HepG2 (cell line): ENCODE measurements around the gene FERMT2. TPM values are rescaled to one million over a fixed set of nuclear protein-coding genes. Genes with fewer than 3 reads are reported as not detected.
A peak's percentile ranks its signal among the peaks of the same experiment; 100 is the strongest.

Experiments
- ATAC-seq: fragments of 200-7000 bp; cut with Tn5 transposase; 3 replicates; pipeline ENCODE4 v1.9.1; 2020; ENCODE audit warnings: mild to moderate bottlenecking, moderate library complexity
- BruUV-seq: library from RNA; stranded (reverse); fragments of 400-500 nt; replicated peaks from 2 replicates; lab custom pipeline; 2021; lab: Mats Ljungman, UMichigan
- CTCF ChIA-PET: fragments of 300-600 bp; formaldehyde crosslinking; extraction: SDS; loops from one replicate; lab custom pipeline; 2021; ENCODE audit warnings: low total read pairs, inconsistent platforms, low intra/inter-chr PET ratio; lab: Yijun Ruan, JAX
- POLR2A ChIA-PET: fragments of 350-600 bp; sonication (Branson Sonifier 250); formaldehyde crosslinking; loops from one replicate; lab custom pipeline; 2020; ENCODE audit warnings: antibody characterized with exemption, inconsistent platforms; lab: Yijun Ruan, JAX
- DNase-seq: peaks from one replicate; pipeline ENCODE4 v3.0.0-alpha.2; 2015; ENCODE audit warnings: low spot score
- FAIRE-seq: peaks from 3 replicates; lab custom pipeline; 2011; peaks lifted over from hg19 to GRCh38; lab: Jason Lieb, UNC
- H2AFZ ChIP-seq: one replicate; pipeline ENCODE4 v1.6.1; 2011; ENCODE audit warnings: low read length, inconsistent platforms
- H3K27ac ChIP-seq: fragments of 300-600 bp; 3 replicates; pipeline ENCODE4 v1.8.0; 2011; ENCODE audit warnings: mixed run types, mild to moderate bottlenecking, mixed read lengths, low read length, inconsistent platforms; ENCODE audit not compliant: insufficient read depth; ENCODE audit errors: extremely low read length
- H3K27me3 ChIP-seq, 2 experiments: fragments of 200-600 bp in 1 of 2; 2 replicates in 1 of 2; 3 replicates in 1 of 2; pipeline versions ENCODE4 v1.6.0 to v1.8.0; 2011; ENCODE audit warnings: low read length in 2 of 2, mild to moderate bottlenecking in 2 of 2, moderate library complexity in 2 of 2, inconsistent platforms in 1 of 2; ENCODE audit not compliant: insufficient read depth in 2 of 2, control insufficient read depth in 1 of 2
- H3K36me3 ChIP-seq, 2 experiments: fragments of 200-600 bp in 1 of 2; replicated peaks in 1 of 2; 2 replicates in 1 of 2; 3 replicates in 1 of 2; pipeline versions ENCODE4 v1.5.1 to v1.8.0; 2011; ENCODE audit warnings: low read length in 2 of 2, inconsistent platforms in 1 of 2; ENCODE audit not compliant: insufficient read depth in 2 of 2, control insufficient read depth in 1 of 2
- H3K4me1 ChIP-seq: 2 replicates; pipeline ENCODE4 v1.5.1; 2012; ENCODE audit warnings: low read length, inconsistent platforms; ENCODE audit not compliant: insufficient read depth
- H3K4me2 ChIP-seq: 2 replicates; pipeline ENCODE4 v1.6.0; 2011; ENCODE audit warnings: low read depth, low read length, inconsistent platforms
- H3K4me3 ChIP-seq, 3 experiments: fragments of 200-600 bp in 1 of 3; sonication (generic), shearing (Covaris generic) in 1 of 3; replicated peaks in 1 of 3; 2 replicates each; pipeline ENCODE4 v1.5.1; 2011 to 2016; ENCODE audit warnings: low read length in 3 of 3, inconsistent platforms in 2 of 3, low read depth in 2 of 3, mild to moderate bottlenecking in 2 of 3, control low read depth in 1 of 3, mixed read lengths in 1 of 3; ENCODE audit not compliant: insufficient read depth in 1 of 3
- H3K79me2 ChIP-seq: one replicate; pipeline ENCODE4 v1.6.1; 2011; ENCODE audit warnings: low read length, inconsistent platforms; ENCODE audit not compliant: insufficient read depth
- H3K9ac ChIP-seq: 2 replicates; pipeline ENCODE4 v1.6.0; 2011; ENCODE audit warnings: mild to moderate bottlenecking, low read depth, low read length, inconsistent platforms; ENCODE audit not compliant: insufficient read depth
- H3K9me3 ChIP-seq: 2 replicates; pipeline ENCODE4 v1.5.1; 2012; ENCODE audit warnings: mild to moderate bottlenecking, low read length
- H4K20me1 ChIP-seq: 2 replicates; pipeline ENCODE4 v1.6.0; 2011; ENCODE audit warnings: inconsistent platforms, mild to moderate bottlenecking, low read length, moderate library complexity; ENCODE audit not compliant: insufficient read depth
- DNMT3B ChIP-seq: conservative IDR thresholded peaks from 2 replicates; pipeline ENCODE4 v1.6.1; 2016; ENCODE audit warnings: missing biosample characterization, control low read depth
- EHMT2 ChIP-seq: fragments of 200-600 bp; sonication (generic); IDR thresholded peaks from 2 replicates; pipeline ENCODE4 v1.7.0; 2017; ENCODE audit warnings: antibody characterized with exemption, low read depth, low read length, borderline replicate concordance
- HNF4A ChIP-seq: sonication (generic); formaldehyde crosslinking; IDR thresholded peaks from 2 replicates; pipeline ENCODE4 v1.4.0; 2020; ENCODE audit warnings: missing genetic modification reagents
- POGZ ChIP-seq: sonication (generic); formaldehyde crosslinking; IDR thresholded peaks from 2 replicates; pipeline ENCODE4 v1.4.0; 2020; ENCODE audit warnings: mild to moderate bottlenecking, missing genetic modification reagents
- SAP130 ChIP-seq: IDR thresholded peaks from 2 replicates; pipeline ENCODE4 v1.6.1; 2016; ENCODE audit warnings: low read depth
- SOX13 ChIP-seq, 3 experiments: fragments of 450-650 bp in 1 of 3; sonication (generic) in 1 of 3; formaldehyde crosslinking in 1 of 3; IDR thresholded peaks in 2 of 3; conservative IDR thresholded peaks in 1 of 3; 2 replicates each; pipeline versions ENCODE4 v1.5.0 to v1.6.1; 2016 to 2020; ENCODE audit warnings: antibody characterized with exemption in 1 of 3, mild to moderate bottlenecking in 1 of 3, missing compliant biosample characterization in 1 of 3, missing genetic modification reagents in 1 of 3, moderate library complexity in 1 of 3
- ZNF335 ChIP-seq: sonication (generic); formaldehyde crosslinking; IDR thresholded peaks from 2 replicates; pipeline ENCODE4 v1.4.0; 2020; ENCODE audit warnings: missing genetic modification reagents
- WGBS: methylation state at CpG from one replicate; pipeline ENCODE4 v1.1.6; 2017; ENCODE audit warnings: low lambda C conversion rate; 5-methylcytosine and 5-hydroxymethylcytosine counted together
- in situ Hi-C: cut with HindIII; loops from 2 replicates; pipeline ENCODE4 v1.10.0; 2017; ENCODE audit warnings: low pct_unique_long_range_greater_than_20kb; ENCODE audit not compliant: extremely low pct_ligation_motif_present
- intact Hi-C: fragments of 100-400 bp; cut with micrococcal nuclease; formaldehyde crosslinking; loops from one replicate; pipeline ENCODE4 v1.10.0; 2022; ENCODE audit not compliant: unreplicated experiment
- polyA plus RNA-seq, 8 experiments: library from polyadenylated mRNA; depleted of rRNA in 3 of 8; stranded (reverse) in 7 of 8; unstranded in 1 of 8; fragments of >200 nt; fragmentation: Illumina TruSeq in 4 of 8; extraction: Trizol in 4 of 8; gene quantifications; 2 replicates each; pipeline versions ENCODE4 v1.2.1 to v1.2.3, GENCODE V29; 2011 to 2016; ENCODE audit warnings: low read depth in 4 of 8, missing spikeins in 1 of 8, mixed read lengths in 1 of 8; ENCODE audit not compliant: insufficient read depth in 1 of 8
- total RNA-seq, 5 experiments: library from RNA; depleted of rRNA; stranded (reverse); fragments of >200 nt; fragmentation: Illumina TruSeq; extraction: Trizol; gene quantifications; 2 replicates each; pipeline ENCODE4 v1.2.3, GENCODE V29; 2016; ENCODE audit warnings: low read depth in 1 of 5
- TF ChIP-seq, protein P1 (sequence below): sonication (generic); formaldehyde crosslinking; IDR thresholded peaks from 2 replicates; pipeline ENCODE4 v1.9.0; 2021; ENCODE audit warnings: missing genetic modification reagents, mild to moderate bottlenecking, borderline replicate concordance
- TF ChIP-seq, protein P2 (sequence below): IDR thresholded peaks from 2 replicates; pipeline ENCODE4 v1.6.1; 2012; ENCODE audit warnings: inconsistent platforms
- TF ChIP-seq, protein P3 (sequence below): IDR thresholded peaks from 2 replicates; pipeline ENCODE4 v1.4.0; 2020; ENCODE audit warnings: mild to moderate bottlenecking, missing genetic modification reagents
- TF ChIP-seq, protein P4 (sequence below): IDR thresholded peaks from 2 replicates; pipeline ENCODE4 v1.6.1; 2016; ENCODE audit warnings: low read depth, borderline replicate concordance
- TF ChIP-seq, protein P5 (sequence below): sonication (generic); formaldehyde crosslinking; IDR thresholded peaks from 2 replicates; pipeline ENCODE4 v1.4.0; 2020; ENCODE audit warnings: missing genetic modification reagents, borderline replicate concordance

FERMT2 gene
- total and polyA plus RNA-seq, 2 of the 13 experiments (the other 11 are each of a cell fraction or from before 2014, with no cell fraction given), result 36.2 to 60.4 TPM

DNA sequence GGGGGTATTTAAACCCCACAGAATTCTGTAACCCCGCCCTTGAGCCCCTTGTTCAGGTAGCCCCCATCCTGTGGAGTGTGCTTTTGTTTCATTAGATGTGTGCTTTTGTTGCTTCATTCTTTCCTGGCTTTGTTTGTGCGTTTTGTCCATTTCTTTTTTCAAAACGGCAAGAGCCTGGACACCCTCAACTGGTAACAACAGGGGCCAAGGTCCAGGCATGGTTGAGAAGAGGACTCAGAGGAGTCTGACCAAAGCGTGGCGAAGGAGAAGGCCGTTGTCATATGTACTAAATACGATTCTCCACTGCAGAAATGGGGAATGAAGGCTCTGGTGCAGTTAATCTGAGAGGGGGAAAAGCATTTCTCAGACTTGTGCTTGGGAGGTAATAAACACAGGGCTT, 113.4 kb downstream of the FERMT2 start:
- peak; percentile 53; the same call in 2 of the 3 replicates for ATAC-seq
- peak overlapping the region; percentile 58 for H3K4me2 ChIP-seq
- H3K27me3 ChIP-seq, result no peaks in the 10 kb centered on the region
- POLR2A ChIA-PET, result interaction anchor here (0.6 kb wide), 1 partner anchor 82 kb away, joined by 4 read pairs; no protein-coding TSS in a partner anchor
- intact Hi-C loops (no loop called here), in situ Hi-C loops (no loop called here)
- H3K9me3 ChIP-seq, result no peaks in the 10 kb centered on the region
- BruUV-seq, result no TSS peak
- CTCF ChIA-PET, result no interaction called here
- peak overlapping the region; percentile 51 for H2AFZ ChIP-seq
- H3K4me1 ChIP-seq, result peaks cover 46% of the 10 kb centered on the region
- no peak overlapping the region for H3K27ac ChIP-seq
- no peak for DNase-seq
- no peak overlapping the region for H3K9ac ChIP-seq
- no peak for FAIRE-seq
- H4K20me1 ChIP-seq, result no peaks in the 10 kb centered on the region
- H3K36me3 ChIP-seq, result no peaks in the 10 kb centered on the region
- H3K4me3 ChIP-seq, result no peak overlapping the region
- 22% methylated on average over 7 of the region's 7 CpGs for WGBS
- H3K79me2 ChIP-seq, result no peaks in the 10 kb centered on the region
- TF ChIP-seq, protein P1, sequence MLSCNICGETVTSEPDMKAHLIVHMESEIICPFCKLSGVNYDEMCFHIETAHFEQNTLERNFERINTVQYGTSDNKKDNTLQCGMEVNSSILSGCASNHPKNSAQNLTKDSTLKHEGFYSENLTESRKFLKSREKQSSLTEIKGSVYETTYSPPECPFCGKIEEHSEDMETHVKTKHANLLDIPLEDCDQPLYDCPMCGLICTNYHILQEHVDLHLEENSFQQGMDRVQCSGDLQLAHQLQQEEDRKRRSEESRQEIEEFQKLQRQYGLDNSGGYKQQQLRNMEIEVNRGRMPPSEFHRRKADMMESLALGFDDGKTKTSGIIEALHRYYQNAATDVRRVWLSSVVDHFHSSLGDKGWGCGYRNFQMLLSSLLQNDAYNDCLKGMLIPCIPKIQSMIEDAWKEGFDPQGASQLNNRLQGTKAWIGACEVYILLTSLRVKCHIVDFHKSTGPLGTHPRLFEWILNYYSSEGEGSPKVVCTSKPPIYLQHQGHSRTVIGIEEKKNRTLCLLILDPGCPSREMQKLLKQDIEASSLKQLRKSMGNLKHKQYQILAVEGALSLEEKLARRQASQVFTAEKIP (CRISPR knock-in tag), result no peak
- TF ChIP-seq ZNF335 (CRISPR knock-in tag) (peak; percentile 86), HNF4A (CRISPR knock-in tag) (peak; percentile 68), POGZ (CRISPR knock-in tag) (0 out of 2 replicates have a peak, but pooled peaks have one; percentile 15), SAP130 (0 out of 2 replicates have a peak, but pooled peaks have one; percentile 11), EHMT2 (0 out of 2 replicates have a peak, but pooled peaks have one; percentile 52), SOX13 (IDR thresholded peaks at IDR 0.05) (no peak), SOX13 (CRISPR knock-in tag; conservative IDR thresholded peaks at IDR 0.05 in 1 of 2, IDR thresholded peaks at IDR 0.05 in 1 of 2) (0 out of 4 replicates have a peak, but pooled peaks of 1 of the 2 experiments have one; percentile 18), DNMT3B (CRISPR knock-in tag) (no peak)
- TF ChIP-seq, protein P2, sequence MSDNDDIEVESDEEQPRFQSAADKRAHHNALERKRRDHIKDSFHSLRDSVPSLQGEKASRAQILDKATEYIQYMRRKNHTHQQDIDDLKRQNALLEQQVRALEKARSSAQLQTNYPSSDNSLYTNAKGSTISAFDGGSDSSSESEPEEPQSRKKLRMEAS, result peak; percentile 44; the same call in 1 of the 2 replicates
- TF ChIP-seq, protein P3, sequence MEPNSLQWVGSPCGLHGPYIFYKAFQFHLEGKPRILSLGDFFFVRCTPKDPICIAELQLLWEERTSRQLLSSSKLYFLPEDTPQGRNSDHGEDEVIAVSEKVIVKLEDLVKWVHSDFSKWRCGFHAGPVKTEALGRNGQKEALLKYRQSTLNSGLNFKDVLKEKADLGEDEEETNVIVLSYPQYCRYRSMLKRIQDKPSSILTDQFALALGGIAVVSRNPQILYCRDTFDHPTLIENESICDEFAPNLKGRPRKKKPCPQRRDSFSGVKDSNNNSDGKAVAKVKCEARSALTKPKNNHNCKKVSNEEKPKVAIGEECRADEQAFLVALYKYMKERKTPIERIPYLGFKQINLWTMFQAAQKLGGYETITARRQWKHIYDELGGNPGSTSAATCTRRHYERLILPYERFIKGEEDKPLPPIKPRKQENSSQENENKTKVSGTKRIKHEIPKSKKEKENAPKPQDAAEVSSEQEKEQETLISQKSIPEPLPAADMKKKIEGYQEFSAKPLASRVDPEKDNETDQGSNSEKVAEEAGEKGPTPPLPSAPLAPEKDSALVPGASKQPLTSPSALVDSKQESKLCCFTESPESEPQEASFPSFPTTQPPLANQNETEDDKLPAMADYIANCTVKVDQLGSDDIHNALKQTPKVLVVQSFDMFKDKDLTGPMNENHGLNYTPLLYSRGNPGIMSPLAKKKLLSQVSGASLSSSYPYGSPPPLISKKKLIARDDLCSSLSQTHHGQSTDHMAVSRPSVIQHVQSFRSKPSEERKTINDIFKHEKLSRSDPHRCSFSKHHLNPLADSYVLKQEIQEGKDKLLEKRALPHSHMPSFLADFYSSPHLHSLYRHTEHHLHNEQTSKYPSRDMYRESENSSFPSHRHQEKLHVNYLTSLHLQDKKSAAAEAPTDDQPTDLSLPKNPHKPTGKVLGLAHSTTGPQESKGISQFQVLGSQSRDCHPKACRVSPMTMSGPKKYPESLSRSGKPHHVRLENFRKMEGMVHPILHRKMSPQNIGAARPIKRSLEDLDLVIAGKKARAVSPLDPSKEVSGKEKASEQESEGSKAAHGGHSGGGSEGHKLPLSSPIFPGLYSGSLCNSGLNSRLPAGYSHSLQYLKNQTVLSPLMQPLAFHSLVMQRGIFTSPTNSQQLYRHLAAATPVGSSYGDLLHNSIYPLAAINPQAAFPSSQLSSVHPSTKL (CRISPR knock-in tag), result 0 out of 2 replicates have a peak, but pooled peaks have one; percentile 24
- TF ChIP-seq, protein P4, sequence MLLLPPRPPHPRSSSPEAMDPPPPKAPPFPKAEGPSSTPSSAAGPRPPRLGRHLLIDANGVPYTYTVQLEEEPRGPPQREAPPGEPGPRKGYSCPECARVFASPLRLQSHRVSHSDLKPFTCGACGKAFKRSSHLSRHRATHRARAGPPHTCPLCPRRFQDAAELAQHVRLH (CRISPR knock-in tag), result no peak
- TF ChIP-seq, protein P5, sequence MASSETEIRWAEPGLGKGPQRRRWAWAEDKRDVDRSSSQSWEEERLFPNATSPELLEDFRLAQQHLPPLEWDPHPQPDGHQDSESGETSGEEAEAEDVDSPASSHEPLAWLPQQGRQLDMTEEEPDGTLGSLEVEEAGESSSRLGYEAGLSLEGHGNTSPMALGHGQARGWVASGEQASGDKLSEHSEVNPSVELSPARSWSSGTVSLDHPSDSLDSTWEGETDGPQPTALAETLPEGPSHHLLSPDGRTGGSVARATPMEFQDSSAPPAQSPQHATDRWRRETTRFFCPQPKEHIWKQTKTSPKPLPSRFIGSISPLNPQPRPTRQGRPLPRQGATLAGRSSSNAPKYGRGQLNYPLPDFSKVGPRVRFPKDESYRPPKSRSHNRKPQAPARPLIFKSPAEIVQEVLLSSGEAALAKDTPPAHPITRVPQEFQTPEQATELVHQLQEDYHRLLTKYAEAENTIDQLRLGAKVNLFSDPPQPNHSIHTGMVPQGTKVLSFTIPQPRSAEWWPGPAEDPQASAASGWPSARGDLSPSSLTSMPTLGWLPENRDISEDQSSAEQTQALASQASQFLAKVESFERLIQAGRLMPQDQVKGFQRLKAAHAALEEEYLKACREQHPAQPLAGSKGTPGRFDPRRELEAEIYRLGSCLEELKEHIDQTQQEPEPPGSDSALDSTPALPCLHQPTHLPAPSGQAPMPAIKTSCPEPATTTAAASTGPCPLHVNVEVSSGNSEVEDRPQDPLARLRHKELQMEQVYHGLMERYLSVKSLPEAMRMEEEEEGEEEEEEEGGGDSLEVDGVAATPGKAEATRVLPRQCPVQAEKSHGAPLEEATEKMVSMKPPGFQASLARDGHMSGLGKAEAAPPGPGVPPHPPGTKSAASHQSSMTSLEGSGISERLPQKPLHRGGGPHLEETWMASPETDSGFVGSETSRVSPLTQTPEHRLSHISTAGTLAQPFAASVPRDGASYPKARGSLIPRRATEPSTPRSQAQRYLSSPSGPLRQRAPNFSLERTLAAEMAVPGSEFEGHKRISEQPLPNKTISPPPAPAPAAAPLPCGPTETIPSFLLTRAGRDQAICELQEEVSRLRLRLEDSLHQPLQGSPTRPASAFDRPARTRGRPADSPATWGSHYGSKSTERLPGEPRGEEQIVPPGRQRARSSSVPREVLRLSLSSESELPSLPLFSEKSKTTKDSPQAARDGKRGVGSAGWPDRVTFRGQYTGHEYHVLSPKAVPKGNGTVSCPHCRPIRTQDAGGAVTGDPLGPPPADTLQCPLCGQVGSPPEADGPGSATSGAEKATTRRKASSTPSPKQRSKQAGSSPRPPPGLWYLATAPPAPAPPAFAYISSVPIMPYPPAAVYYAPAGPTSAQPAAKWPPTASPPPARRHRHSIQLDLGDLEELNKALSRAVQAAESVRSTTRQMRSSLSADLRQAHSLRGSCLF (CRISPR knock-in tag), result no peak
